Gastrocnemius medialis (tissue), 4 donors: Measurements from ENCODE around the gene RNASE11.

Experiments used
- POLR2A ChIP-seq, 2 donors: fragments of 450-650 bp; IDR thresholded peaks; one replicate each; pipeline ENCODE4 v1.6.1; 2017; ENCODE audit warnings: antibody characterized with exemption in 2 of 2, mild to moderate bottlenecking in 2 of 2, moderate library complexity in 2 of 2
- TF ChIP-seq, protein P1 (sequence below), 5 experiments: fragments of 450-650 bp in 3 of 5; fragments of 200-600 bp in 2 of 5; sonication (generic) in 2 of 5; IDR thresholded peaks in 4 of 5; conservative IDR thresholded peaks in 1 of 5; 1 replicate in 4 of 5; 2 replicates in 1 of 5; pipeline ENCODE4 v1.5.1; 2016 to 2019; ENCODE audit warnings: antibody characterized with exemption in 5 of 5, mild to moderate bottlenecking in 3 of 5, moderate library complexity in 3 of 5

DNA sequence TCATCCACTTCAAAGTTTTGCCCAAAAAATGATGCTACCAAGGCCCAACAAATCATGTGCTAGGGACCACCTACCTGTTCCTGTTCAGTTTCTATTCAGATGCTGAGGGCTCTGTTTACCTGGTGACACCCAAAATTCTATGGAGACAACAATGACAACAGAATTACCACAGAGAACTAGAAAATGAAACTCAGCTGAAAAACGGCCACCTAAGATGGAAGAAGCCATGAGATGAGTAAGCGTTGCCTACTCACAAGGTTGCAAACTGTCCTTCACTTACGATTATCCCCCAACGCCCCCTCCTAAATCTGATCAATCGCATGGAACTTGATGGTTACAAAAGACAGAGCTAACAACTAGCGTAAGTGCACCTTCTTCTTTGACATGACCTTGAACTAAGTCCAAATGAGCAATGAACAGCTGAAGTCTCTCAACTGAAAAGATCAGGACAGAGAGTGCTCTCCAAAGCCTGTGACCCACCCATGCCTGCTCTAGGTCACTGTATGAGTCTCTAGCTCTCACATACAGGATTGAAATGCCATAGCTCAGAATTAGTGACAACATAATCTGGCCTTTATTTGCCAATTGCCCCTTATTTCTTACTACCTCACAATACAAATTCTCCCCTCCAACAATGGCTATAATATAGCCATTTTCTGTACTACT, at the start of gene RNASE11:
- TF ChIP-seq, protein P1, sequence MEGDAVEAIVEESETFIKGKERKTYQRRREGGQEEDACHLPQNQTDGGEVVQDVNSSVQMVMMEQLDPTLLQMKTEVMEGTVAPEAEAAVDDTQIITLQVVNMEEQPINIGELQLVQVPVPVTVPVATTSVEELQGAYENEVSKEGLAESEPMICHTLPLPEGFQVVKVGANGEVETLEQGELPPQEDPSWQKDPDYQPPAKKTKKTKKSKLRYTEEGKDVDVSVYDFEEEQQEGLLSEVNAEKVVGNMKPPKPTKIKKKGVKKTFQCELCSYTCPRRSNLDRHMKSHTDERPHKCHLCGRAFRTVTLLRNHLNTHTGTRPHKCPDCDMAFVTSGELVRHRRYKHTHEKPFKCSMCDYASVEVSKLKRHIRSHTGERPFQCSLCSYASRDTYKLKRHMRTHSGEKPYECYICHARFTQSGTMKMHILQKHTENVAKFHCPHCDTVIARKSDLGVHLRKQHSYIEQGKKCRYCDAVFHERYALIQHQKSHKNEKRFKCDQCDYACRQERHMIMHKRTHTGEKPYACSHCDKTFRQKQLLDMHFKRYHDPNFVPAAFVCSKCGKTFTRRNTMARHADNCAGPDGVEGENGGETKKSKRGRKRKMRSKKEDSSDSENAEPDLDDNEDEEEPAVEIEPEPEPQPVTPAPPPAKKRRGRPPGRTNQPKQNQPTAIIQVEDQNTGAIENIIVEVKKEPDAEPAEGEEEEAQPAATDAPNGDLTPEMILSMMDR (IDR thresholded peaks at IDR 0.05 in 4 of 5, conservative IDR thresholded peaks at IDR 0.05 in 1 of 5) = no peak
- no peak for TF ChIP-seq POLR2A (IDR thresholded peaks at IDR 0.05)
